HG03159 (cell line): Measurements from ENCODE around the gene CCDC157.

ENCODE experiments used
- ATAC-seq: cut with Tn5 transposase; IDR thresholded peaks from one replicate; pipeline ENCODE4 v1.9.1; 2021; ENCODE audit warnings: mild to moderate bottlenecking, moderate library complexity; ENCODE audit not compliant: unreplicated experiment

Gene CCDC157

DNA sequence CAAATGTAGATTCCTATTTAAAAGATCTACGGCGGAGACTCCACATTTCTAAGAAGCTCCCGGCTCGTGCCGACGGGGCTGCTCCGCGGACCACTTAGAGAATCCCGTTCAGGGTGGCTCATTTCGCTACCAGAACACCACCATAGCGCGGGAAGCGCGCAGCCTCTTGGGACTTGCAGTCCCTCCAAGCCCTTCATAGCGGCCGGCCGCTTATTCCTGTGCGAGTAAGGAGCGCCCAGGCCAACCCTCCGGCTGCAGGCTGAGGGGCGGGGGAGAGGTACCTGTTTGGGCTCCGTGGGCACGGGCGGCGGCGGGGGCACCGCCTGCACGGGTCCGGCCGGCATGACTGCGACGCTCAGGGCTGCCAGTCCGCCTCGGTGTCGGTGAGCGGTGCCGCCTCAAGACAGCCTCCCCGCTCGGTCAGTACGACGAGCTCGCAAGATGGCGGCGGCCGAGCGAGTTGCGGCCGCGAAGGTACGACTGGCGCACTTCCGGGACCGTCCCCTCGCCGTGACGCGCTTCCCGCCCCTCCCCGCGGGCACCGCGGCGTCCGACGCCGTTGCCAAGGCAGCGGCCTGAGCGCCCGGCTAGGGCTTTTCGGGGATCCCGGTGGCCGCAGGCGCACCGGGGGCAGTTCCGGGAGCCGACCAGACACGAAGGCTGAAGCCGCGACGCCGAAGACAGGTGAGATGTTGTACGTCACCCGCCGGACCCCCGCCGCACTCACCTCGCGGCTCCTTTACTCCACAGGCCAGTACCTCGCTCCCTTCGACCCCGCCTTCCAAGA, at the start of gene CCDC157, which contains the start of gene SF3A1:
Gene CCDC157, plus strand, starts transcription at position 559 of the 787 bp plus-strand sequence. CDS start 8,994 bp downstream, outside the sequence.
Gene SF3A1, minus strand, starts transcription at position 446 of the 787 bp plus-strand sequence. Its CDS starts 102 bp downstream, at position 344.
- peak; percentile 91 for ATAC-seq

DNA sequence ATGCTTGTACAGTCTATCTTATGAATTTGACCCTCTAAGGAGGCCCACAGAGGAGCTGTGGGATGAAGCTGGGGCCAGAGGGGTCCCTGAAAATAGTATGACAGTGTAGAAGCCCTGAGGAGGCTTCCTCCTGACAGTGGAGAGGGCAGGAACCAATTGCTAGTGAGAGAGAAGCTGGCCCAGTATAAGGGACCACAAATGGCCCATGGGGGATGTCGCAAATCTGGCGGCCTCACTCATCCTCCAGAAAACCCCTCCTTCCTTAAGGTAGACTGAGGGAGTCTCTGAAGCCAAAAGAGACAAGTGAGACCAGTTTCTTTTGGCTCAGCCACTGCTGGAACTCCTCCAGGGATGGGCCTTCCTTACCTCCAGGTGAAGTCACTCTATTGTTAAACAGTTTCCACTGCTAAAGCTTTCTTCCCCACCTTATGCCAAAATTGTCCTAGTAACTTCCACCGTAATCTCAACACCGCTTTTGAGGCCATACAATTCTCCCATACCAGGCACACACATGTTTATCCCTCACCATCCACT, 49.7 kb upstream of the CCDC157 start:
- ATAC-seq = no peak

DNA sequence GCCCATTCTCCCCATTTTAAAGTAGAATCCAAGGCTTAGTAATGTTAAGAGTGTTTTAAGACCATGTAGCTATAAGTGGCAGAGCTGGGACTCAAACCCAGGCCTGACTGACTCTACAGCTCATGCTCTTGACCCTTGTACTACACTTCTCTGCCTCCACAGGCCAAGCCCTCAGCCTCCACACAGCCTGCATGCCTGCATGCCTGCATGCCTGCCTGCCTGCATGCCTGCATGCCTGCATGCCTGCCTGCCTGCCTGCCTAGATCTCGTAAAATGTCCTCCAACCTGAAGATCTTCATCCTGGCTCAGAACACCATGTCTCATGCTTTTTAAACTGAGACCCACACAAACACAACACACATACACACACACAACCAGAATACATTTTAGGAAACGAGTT, 48.7 kb upstream of the CCDC157 start:
- no peak for ATAC-seq

DNA sequence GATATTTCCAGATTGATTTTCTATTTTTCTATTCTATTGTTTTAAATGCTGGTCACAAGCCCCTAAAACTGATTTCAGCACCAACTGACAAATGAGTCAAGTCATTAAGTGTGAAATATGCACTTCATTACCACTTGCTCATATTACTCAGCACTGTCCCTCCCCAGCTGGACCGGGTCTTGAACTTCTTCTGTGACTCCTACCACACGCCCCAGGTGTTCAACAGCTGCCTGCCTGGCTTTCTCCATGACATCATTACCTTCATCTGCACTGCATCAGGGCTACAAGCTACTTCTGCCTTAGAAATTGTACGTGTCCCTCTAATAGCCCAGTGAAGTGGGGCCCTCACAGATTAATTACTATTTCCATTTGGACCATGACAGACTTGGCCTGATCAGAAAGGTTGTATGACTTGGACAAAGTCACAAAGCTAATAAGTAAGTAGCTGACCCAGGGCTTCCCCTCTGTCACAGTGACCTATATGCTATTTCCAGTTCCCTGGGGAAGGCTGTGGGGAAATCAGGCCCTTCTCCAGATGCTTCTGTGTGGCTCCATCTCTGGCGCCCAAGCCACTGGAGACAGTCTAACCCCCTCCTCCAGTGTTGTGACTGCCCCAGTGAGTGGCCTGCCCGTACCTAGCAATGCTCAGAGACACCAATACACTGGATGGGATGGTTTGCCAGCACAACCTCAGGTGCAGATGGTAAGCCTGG, 48.1 kb upstream of the CCDC157 start:
- no peak for ATAC-seq

DNA sequence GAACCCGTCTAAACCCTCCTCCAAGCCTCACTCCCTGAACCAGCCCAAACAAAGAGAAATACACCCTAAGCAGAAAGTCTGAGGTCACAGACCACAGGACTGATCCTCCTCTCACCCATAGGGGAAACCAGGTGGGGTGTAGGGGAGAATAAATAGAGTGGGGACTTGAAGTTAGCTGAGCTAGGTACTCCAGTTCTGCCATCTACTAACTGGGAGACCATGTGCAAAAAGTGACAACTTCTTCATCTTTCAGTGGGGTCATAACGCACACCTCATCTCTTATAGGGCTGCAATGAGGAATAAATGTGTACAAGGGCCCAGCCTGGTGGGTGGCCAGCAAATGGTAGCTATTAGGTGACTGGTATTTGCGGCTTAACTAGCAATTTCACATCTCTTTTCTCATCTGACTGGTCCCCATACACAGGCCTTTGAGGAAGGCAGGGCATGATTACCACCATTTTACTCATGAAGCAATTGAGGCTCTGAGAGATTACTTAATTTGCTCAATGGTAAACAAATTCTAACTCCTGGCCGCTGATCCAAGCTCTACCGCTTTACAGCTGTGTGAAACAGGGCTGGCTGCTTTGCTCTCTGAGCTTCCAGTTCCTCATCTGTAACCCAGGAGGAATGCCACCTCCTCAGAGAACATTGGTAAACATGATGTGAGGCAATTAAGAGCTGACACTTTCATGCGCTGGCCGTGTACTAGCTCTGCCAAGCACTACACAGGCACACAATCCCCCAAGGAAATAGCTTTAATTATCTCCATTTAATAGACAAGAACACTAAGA, 46.7 kb upstream of the CCDC157 start:
- ATAC-seq = peak; percentile 36

DNA sequence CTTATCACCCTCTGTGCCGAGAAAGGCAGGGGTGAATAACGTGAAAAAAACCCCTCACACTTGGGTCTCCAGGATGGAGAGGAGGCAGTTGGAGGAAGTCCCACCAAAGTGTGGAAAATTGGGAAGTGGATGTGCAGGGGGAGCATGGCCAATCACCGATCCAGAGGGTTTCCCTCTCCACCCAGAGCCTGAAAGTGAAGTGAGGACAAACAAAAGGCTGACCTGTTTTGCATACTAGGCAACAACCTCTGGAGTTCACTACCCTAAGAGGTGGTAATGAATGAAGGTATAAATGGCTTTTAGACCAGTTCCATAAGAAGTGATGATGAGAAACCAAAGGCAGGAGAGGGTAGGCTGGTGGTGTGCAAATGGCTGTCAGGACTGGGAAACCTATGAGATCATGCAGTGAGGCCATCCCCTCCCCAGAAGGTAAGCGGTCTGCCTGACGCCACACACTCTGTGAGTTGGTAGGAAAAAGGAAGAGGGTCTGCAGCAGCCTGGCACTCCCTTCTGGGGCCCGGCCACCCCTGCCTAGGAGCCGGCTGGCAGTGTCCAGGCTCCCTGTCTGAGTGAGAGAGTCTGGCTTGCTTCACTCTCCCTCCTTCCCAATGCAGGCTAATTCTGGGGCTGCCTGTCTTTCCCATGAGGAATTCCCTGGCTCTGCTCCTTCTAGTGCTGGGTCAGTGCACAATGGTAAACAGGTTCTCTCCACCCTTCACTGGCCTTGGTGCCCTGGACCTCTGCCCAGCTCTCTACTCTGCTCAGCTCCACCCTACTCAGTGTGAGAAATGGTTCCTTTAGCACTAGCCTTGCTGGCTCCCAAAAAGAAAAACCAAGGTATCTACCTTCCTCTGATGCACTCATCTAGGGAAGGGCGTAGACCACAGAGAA, 45.7 kb upstream of the CCDC157 start:
- ATAC-seq = no peak

- no peak for ATAC-seq
These were observed 44.8 kb upstream of the CCDC157 start for GRCh38 chr22:30312053-30312452.

DNA sequence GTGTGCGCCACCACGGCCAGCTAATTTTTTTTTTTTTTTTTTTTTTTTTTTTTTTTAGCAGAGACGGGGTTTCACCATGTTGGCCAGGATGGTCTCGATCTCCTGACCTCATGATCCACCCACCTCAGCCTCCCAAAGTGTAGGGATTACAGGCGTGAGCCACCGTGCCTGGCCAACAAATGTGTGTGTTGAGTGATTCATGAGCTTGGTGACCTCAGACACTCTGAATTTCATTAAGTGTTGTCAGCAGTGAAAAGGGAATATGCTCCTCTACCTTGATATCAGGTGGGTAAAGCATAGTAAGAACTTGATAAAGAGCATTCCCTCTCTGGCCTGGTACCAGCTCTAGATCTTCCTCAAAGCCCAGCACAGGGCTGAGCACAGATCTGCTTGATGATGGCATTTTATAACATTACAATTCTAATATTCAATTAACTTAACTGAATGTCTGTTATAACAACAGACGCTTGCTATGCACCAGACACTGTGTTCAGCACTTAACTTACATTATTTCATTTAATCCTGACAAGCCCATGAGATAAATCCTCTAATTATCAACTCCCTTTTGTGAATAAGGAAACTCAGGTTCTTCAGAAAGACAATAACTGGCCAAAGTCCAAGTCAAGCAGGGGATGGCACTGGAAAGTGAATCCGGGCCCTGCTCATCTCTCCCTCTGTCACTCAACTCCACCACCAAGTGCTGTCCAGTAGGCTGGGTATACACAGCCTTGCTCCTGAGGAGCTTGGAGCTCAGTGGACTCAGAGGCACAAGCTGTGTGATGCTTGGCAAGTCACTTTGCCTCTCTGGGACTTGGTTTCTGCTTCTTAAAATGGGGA, 43.1 kb upstream of the CCDC157 start:
- ATAC-seq = no peak

DNA sequence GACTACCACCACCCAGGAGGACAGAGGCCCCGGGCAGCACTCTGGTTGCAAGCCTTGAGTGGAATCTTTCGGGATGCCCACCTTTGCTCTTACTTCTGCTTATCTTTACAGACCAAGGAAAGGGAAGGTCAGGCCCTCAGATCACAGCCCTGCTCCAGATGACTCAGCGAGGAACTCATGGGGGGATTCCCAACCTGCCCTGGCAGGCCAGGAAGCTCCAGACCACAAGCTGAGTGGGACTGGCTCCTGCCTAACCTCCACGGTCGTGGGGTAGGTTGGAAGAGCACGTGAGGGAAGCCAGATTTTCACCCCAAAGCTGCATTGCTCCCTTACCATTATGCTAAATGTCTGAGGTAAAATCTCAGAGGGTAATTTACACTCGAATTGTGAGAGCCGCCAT, 41.9 kb upstream of the CCDC157 start:
- ATAC-seq = no peak

DNA sequence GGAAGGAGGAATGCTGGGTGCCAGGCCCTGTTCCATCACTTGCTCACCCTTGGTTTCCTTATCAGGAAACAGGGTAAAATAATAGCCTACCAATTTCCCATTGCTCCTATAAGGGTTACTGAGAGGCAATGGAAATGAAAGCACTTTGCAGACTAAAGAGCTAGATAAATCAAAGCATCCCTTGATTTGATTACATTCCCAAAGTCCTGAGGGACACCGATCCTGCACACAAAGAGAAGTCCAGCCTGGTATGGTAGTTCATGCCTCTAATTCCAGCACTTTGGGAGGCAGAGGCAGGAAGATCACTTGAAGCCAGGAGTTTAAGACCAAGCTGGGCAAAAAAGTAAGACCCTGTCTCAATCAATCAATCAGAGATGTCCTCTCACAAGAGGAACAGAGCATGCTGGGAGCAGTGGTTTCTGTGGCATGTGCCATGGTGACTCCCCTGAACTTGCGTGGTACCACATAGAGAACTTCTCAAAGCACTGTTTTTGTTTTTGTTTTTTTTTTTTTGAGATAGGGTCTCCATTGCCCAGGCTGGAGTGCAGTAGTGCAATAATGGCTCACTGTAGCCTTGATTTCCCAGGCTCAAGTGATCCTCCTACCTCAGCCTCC, 40.7 kb upstream of the CCDC157 start:
- ATAC-seq = no peak

- ATAC-seq = no peak
These were observed 39.0 kb upstream of the CCDC157 start for GRCh38 chr22:30317778-30318177.

GRCh38 chr22:30318799-30319419, 37.9 kb upstream of the CCDC157 start:
- ATAC-seq = no peak

DNA sequence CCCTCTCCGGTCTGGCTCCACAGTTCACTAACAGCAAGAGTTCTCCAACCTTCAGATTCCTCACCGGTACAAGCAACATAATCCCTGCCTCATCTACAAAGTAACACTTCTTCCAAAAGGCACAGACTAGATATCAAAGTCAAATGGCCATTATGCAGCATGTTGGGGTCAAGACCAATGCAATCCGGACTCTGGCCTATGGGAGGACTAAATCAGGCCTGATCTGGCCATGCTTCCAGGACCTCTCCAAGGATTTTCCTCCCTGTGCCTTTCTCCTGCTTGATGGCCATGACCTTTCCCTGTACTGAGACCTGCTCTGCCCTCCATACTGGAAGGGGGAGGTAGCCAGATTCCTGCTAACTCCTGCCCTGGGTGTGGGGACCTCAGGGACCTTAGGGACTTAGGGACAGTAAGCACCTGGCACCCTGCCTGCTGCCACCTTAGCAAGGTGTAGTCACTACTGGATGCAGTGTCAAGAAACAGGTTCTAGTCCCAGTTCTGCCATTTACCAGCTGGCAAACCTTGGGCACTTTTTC, 36.7 kb upstream of the CCDC157 start:
- ATAC-seq = no peak

DNA sequence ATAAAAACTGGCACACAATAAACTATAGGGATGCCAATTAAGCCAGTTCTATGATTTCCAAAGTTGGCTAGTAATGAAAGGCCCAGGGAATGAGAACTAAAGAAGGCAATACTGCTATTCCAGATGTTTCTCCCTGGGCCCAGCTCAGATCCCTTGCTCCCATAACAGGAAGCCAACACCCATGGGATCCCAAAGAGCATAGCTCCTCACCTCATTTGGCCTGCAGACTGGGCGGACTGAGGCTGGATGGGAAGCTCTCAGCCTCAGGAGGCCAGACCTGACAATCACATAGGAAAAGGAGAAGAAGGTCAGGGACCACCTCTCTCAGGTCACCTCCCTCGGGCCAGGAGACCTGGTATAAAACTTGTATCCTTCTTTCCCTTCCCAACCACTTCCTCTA, 35.3 kb upstream of the CCDC157 start:
- no peak for ATAC-seq

- ATAC-seq = no peak
These were observed 33.6 kb upstream of the CCDC157 start for GRCh38 chr22:30323246-30323645.

DNA sequence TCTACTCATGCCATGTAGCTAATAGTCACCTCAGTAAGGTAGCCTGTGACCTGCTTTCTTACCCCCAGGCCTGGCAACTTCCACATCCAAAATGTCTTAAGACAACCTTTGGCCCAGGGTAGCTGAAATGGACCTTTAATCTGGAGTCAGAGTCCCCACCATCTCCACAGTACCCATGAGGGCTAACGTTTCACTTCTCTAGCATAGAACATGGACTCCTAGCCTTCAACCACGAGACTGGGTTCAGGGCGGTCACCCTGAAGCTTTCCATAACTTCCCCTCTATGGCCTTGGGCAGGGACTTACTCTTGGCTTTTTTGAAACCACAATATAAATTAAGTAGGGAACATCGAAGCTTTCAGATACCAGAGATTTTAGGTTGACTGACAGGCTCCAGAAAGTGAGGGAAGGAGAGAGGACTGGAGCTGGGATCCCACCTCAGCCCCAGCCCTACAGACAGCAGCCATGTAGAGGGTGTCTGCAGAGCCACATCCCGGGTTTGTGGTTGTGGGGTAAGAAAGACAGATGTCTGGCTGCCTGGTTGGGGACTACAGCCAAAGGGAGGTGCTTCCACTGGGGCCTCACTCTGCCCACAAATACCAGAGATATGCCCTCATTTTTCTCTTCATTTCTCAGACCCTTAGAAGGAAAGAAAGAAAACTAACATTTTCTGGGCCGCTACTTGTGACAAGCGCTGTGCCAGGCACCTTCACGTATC, 32.6 kb upstream of the CCDC157 start:
- ATAC-seq = no peak

GRCh38 chr22:30325065-30325720, 31.6 kb upstream of the CCDC157 start:
- no peak for ATAC-seq
